ENCODE measurements around the gene QSER1. TPM values are rescaled to one million over a fixed set of nuclear protein-coding genes. Genes with fewer than 3 reads are reported as not detected.

Gene QSER1
- total and polyA plus RNA-seq, 2 donors (not counting 1 experiment from before 2014, with no cell fraction given): 9.6 to 17.2 TPM

- no peaks in the 10 kb centered on the region for H4K20me1 ChIP-seq (ENCODE audit: control insufficient read depth, extremely low read depth, insufficient read depth, low read length)
- H3K4me2 ChIP-seq (ENCODE audit: extremely low read depth, insufficient read depth, low read length): peak overlapping the region; percentile 92
- peaks cover 10% of the 10 kb centered on the region for H3K4me1 ChIP-seq (ENCODE audit: control insufficient read depth, extremely low read depth, insufficient read depth, low read length)
- peak overlapping the region; percentile 7 for H2AFZ ChIP-seq (ENCODE audit: low read length)
- no peaks in the 10 kb centered on the region for H3K9me3 ChIP-seq (ENCODE audit: control insufficient read depth, insufficient read depth, low read depth, low read length)
- H3K4me3 ChIP-seq (replicated peaks in 1 of 4; ENCODE audit: control extremely low read depth in 1 of 4, insufficient read depth in 1 of 4, low read depth in 3 of 4, low read length in 4 of 4): peak overlapping the region; percentile 65 to 96 (median 86)
- H3K36me3 ChIP-seq (ENCODE audit: control insufficient read depth, insufficient read depth, low read length): no peaks in the 10 kb centered on the region
- peak overlapping the region; percentile 82 for H3K9ac ChIP-seq (ENCODE audit: insufficient read depth, low read length)
- TF ChIP-seq EZH2 (IDR thresholded peaks at IDR 0.05; ENCODE audit: low read length, missing control alignments) (no peak), CTCF (conservative IDR thresholded peaks at IDR 0.05 in 1 of 2, IDR thresholded peaks at IDR 0.05 in 1 of 2; ENCODE audit: low read depth in 1 of 2, low read length in 2 of 2) (peak; percentile 43 to 47)
- peaks cover 49% of the 10 kb centered on the region for H3K79me2 ChIP-seq (ENCODE audit: control insufficient read depth, insufficient read depth, low read length)
- H3K27ac ChIP-seq (ENCODE audit: insufficient read depth, low read length): peak overlapping the region; percentile 84
- peak; percentile 27 to 46 for DNase-seq (ENCODE audit: low read depth in 2 of 2)
- no peaks in the 10 kb centered on the region for H3K27me3 ChIP-seq (ENCODE audit: control insufficient read depth, insufficient read depth, low read length)
Observed at GRCh38 chr11:32893343-32894148, 935 bp downstream of the QSER1 start.

- peak overlapping the region; percentile 84 for H3K27ac ChIP-seq (ENCODE audit: insufficient read depth, low read length)
- no peaks in the 10 kb centered on the region for H3K27me3 ChIP-seq (ENCODE audit: control insufficient read depth, insufficient read depth, low read length)
- peak; percentile 81 to 93 for DNase-seq (ENCODE audit: low read depth in 2 of 2)
- peak overlapping the region; percentile 92 for H3K4me2 ChIP-seq (ENCODE audit: extremely low read depth, insufficient read depth, low read length)
- peaks cover 6% of the 10 kb centered on the region for H3K4me1 ChIP-seq (ENCODE audit: control insufficient read depth, extremely low read depth, insufficient read depth, low read length)
- peaks cover 54% of the 10 kb centered on the region for H3K79me2 ChIP-seq (ENCODE audit: control insufficient read depth, insufficient read depth, low read length)
- peak overlapping the region; percentile 82 for H3K9ac ChIP-seq (ENCODE audit: insufficient read depth, low read length)
- H3K36me3 ChIP-seq (ENCODE audit: control insufficient read depth, insufficient read depth, low read length): no peaks in the 10 kb centered on the region
- no peaks in the 10 kb centered on the region for H3K9me3 ChIP-seq (ENCODE audit: control insufficient read depth, insufficient read depth, low read depth, low read length)
- no peak for TF ChIP-seq CTCF (conservative IDR thresholded peaks at IDR 0.05 in 1 of 2, IDR thresholded peaks at IDR 0.05 in 1 of 2; ENCODE audit: low read depth in 1 of 2, low read length in 2 of 2)
- no peak for TF ChIP-seq EZH2 (IDR thresholded peaks at IDR 0.05; ENCODE audit: low read length, missing control alignments)
- peak overlapping the region; percentile 65 to 96 (median 86) for H3K4me3 ChIP-seq (replicated peaks in 1 of 4; ENCODE audit: control extremely low read depth in 1 of 4, insufficient read depth in 1 of 4, low read depth in 3 of 4, low read length in 4 of 4)
- peak overlapping the region; percentile 7 for H2AFZ ChIP-seq (ENCODE audit: low read length)
- H4K20me1 ChIP-seq (ENCODE audit: control insufficient read depth, extremely low read depth, insufficient read depth, low read length): no peaks in the 10 kb centered on the region
Observed at GRCh38 chr11:32894149-32894827, 1.7 kb downstream of the QSER1 start.

GRCh38 chr11:32894921-32895320, 2.3 kb downstream of the QSER1 start:
- Histone ChIP-seq H3K4me2 (ENCODE audit: extremely low read depth, insufficient read depth, low read length) (peak overlapping the region; percentile 92), H2AFZ (ENCODE audit: low read length) (no peak overlapping the region)

More at GRCh38 chr11:32894921-32895320, 2.3 kb downstream of the QSER1 start:
- TF ChIP-seq CTCF (conservative IDR thresholded peaks at IDR 0.05 in 1 of 2, IDR thresholded peaks at IDR 0.05 in 1 of 2; ENCODE audit: low read depth in 1 of 2, low read length in 2 of 2) (no peak), EZH2 (IDR thresholded peaks at IDR 0.05; ENCODE audit: low read length, missing control alignments) (no peak)
- H3K4me3 ChIP-seq (replicated peaks in 1 of 4; ENCODE audit: control extremely low read depth in 1 of 4, insufficient read depth in 1 of 4, low read depth in 3 of 4, low read length in 4 of 4): peak overlapping the region in 3 of 4 experiments; percentile 65 to 96 (median 82)
- no peak for DNase-seq (ENCODE audit: low read depth in 2 of 2)
- no peak overlapping the region for H3K27ac ChIP-seq (ENCODE audit: insufficient read depth, low read length)
- no peak overlapping the region for H3K9ac ChIP-seq (ENCODE audit: insufficient read depth, low read length)
- H3K36me3 ChIP-seq (ENCODE audit: control insufficient read depth, insufficient read depth, low read length): peaks cover 1% of the 10 kb centered on the region
- H3K27me3 ChIP-seq (ENCODE audit: control insufficient read depth, insufficient read depth, low read length): no peaks in the 10 kb centered on the region
- peaks cover 60% of the 10 kb centered on the region for H3K79me2 ChIP-seq (ENCODE audit: control insufficient read depth, insufficient read depth, low read length)
- H3K4me1 ChIP-seq (ENCODE audit: control insufficient read depth, extremely low read depth, insufficient read depth, low read length): peaks cover 5% of the 10 kb centered on the region
- H4K20me1 ChIP-seq (ENCODE audit: control insufficient read depth, extremely low read depth, insufficient read depth, low read length): no peaks in the 10 kb centered on the region
- H3K9me3 ChIP-seq (ENCODE audit: control insufficient read depth, insufficient read depth, low read depth, low read length): no peaks in the 10 kb centered on the region
